Gastrocnemius medialis (tissue), 4 donors: ENCODE measurements around the gene MELTF. TPM values are rescaled to one million over a fixed set of nuclear protein-coding genes. Genes with fewer than 3 reads are reported as not detected.

Experiments
- ATAC-seq, 2 donors: fragments of 150-250 bp; one replicate each; pipeline ENCODE4 v1.9.1; 2016
- DNase-seq, 2 donors: peaks; one replicate each; pipeline ENCODE4 v3.0.0-alpha.2; 2019
- H3K27ac ChIP-seq, 4 donors: fragments of 200-600 bp; sonication (generic); 1 replicate in 1 of 4; 2 replicates in 3 of 4; pipeline ENCODE4 v1.5.1; 2016 to 2018; ENCODE audit warnings: mild to moderate bottlenecking in 2 of 4, moderate library complexity in 1 of 4
- H3K27me3 ChIP-seq, 3 donors: fragments of 200-600 bp; sonication (generic) in 2 of 3; 1 replicate in 1 of 3; 2 replicates in 2 of 3; pipeline versions ENCODE4 v1.5.1 to v1.6.0; 2016 to 2019; ENCODE audit warnings: mild to moderate bottlenecking in 1 of 3, moderate library complexity in 1 of 3
- H3K36me3 ChIP-seq, 2 donors: fragments of 200-600 bp; sonication (generic) in 1 of 2; one replicate each; pipeline ENCODE4 v1.5.1; 2017 to 2018
- H3K4me1 ChIP-seq, 2 donors: fragments of 200-600 bp; sonication (generic) in 1 of 2; one replicate each; pipeline ENCODE4 v1.5.1; 2016 to 2017; ENCODE audit warnings: mild to moderate bottlenecking in 2 of 2
- H3K4me3 ChIP-seq, 4 donors: fragments of 200-600 bp; sonication (generic) in 3 of 4; 1 replicate in 1 of 4; 2 replicates in 3 of 4; pipeline ENCODE4 v1.5.1; 2016 to 2019; ENCODE audit warnings: mild to moderate bottlenecking in 2 of 4
- H3K9me3 ChIP-seq, 3 donors: fragments of 200-600 bp; sonication (generic) in 2 of 3; 1 replicate in 1 of 3; 2 replicates in 2 of 3; pipeline ENCODE4 v1.5.1; 2016 to 2019
- POLR2A ChIP-seq, 2 donors: fragments of 450-650 bp; IDR thresholded peaks; one replicate each; pipeline ENCODE4 v1.6.1; 2017; ENCODE audit warnings: antibody characterized with exemption in 2 of 2, mild to moderate bottlenecking in 2 of 2, moderate library complexity in 2 of 2
- in situ Hi-C, 4 donors: fragments of 200-750 bp; cut with MboI; loops; one replicate each; pipeline versions ENCODE4 v1.15.0 to v1.8.0; 2017; ENCODE audit warnings: low sequenced_read_pairs in 4 of 4
- intact Hi-C: fragments of 100-400 bp; cut with DNase I; formaldehyde crosslinking; loops from one replicate; pipeline ENCODE4 v1.15.1; 2023; ENCODE audit warnings: low total_unique reads
- total RNA-seq, 4 donors: library from RNA; depleted of rRNA; stranded (reverse); fragments of >200 nt; gene quantifications; one replicate each; pipeline versions ENCODE4 v1.1.0 to v1.2.3, GENCODE V29; 2016
- TF ChIP-seq, protein P1 (sequence below), 5 experiments: fragments of 450-650 bp in 3 of 5; fragments of 200-600 bp in 2 of 5; sonication (generic) in 2 of 5; IDR thresholded peaks in 4 of 5; conservative IDR thresholded peaks in 1 of 5; 1 replicate in 4 of 5; 2 replicates in 1 of 5; pipeline ENCODE4 v1.5.1; 2016 to 2019; ENCODE audit warnings: antibody characterized with exemption in 5 of 5, mild to moderate bottlenecking in 3 of 5, moderate library complexity in 3 of 5

MELTF gene
- total RNA-seq, 4 donors from 2014 or later = 0.36 to 0.64 (median 0.42) TPM; not detected in 1

DNA sequence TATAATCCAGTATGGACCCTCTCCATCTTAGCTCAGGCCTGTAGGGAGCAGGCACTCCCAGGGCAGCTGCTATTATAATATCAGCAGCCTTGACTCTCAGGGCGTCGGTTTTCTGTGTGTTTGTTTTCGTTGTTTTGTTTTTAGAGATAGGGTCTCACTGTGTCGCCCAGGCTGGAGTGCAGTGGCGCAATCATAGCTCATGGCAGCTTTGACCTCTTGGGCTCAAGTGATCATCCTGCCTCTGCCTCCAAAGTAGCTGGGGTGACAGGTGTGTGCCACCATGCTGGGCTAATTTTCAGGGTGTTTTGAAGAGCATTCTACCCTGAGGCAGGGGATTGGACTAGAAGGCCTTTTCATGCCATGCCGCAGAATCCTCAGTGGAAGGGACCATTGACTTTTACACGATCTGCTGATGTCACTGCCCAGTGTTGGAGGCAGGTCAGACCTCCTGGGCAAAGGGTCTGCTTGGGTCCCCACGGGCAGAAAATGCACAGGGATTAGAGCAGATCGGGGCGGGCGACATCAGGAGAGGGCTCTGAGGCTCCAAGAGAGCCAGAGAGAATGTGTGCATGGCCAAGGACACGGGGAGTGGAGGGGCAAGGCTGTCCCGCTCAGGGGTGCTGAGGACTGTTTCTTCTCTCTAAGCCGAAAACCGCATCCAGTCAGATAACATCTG lies 7.8 kb downstream of the MELTF start:
- H3K27ac ChIP-seq = no peak overlapping the region
- peaks cover 0 to 3% (median 3%) of the 10 kb centered on the region in 3 donors for H3K27me3 ChIP-seq
- TF ChIP-seq, protein P1, sequence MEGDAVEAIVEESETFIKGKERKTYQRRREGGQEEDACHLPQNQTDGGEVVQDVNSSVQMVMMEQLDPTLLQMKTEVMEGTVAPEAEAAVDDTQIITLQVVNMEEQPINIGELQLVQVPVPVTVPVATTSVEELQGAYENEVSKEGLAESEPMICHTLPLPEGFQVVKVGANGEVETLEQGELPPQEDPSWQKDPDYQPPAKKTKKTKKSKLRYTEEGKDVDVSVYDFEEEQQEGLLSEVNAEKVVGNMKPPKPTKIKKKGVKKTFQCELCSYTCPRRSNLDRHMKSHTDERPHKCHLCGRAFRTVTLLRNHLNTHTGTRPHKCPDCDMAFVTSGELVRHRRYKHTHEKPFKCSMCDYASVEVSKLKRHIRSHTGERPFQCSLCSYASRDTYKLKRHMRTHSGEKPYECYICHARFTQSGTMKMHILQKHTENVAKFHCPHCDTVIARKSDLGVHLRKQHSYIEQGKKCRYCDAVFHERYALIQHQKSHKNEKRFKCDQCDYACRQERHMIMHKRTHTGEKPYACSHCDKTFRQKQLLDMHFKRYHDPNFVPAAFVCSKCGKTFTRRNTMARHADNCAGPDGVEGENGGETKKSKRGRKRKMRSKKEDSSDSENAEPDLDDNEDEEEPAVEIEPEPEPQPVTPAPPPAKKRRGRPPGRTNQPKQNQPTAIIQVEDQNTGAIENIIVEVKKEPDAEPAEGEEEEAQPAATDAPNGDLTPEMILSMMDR (IDR thresholded peaks at IDR 0.05 in 4 of 5, conservative IDR thresholded peaks at IDR 0.05 in 1 of 5) = no peak
- TF ChIP-seq POLR2A (IDR thresholded peaks at IDR 0.05) = no peak
- DNase-seq (no peak), ATAC-seq (no peak)
- intact Hi-C loops = no loop called here
- H3K4me1 ChIP-seq = no peaks in the 10 kb centered on the region
- H3K9me3 ChIP-seq = no peaks in the 10 kb centered on the region
- H3K4me3 ChIP-seq = no peak overlapping the region
- no peaks in the 10 kb centered on the region for H3K36me3 ChIP-seq
- in situ Hi-C loops = loop anchor here in 3 of 4 donors (25.0 kb wide), 2 partner anchors 165 to 490 kb away; no protein-coding TSS in a partner anchor

DNA sequence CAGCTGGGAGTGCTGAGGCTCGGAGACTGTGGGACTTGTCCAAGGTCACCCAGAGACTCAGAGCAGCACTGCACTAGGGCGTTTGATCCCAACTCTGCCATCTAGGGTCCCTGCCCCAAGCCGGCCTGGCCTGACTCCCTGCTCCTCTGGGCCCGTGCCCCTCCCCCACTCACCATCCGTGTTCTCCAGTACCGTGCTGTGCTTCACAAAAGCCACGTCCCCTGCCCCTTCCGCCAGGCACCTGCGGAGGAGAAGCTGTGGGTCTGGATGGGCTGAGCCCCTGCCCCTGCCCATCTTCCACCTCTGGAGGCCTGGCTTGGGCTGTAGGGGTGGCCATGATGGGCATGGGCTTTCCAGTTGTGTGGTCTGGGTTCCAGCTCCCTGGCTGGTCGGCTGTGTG lies 8.4 kb downstream of the MELTF start:
- DNase-seq (no peak), ATAC-seq (no peak)
- H3K4me3 ChIP-seq = no peak overlapping the region
- TF ChIP-seq POLR2A (IDR thresholded peaks at IDR 0.05) = no peak
- TF ChIP-seq, protein P1 (IDR thresholded peaks at IDR 0.05 in 4 of 5, conservative IDR thresholded peaks at IDR 0.05 in 1 of 5) = no peak
- H3K27me3 ChIP-seq = peaks cover 0 to 3% (median 3%) of the 10 kb centered on the region in 3 donors
- no peak overlapping the region for H3K27ac ChIP-seq
- intact Hi-C loops = no loop called here
- H3K9me3 ChIP-seq = no peaks in the 10 kb centered on the region
- in situ Hi-C loops = loop anchor here in 3 of 4 donors (25.0 kb wide), 2 partner anchors 166 to 491 kb away; no protein-coding TSS in a partner anchor
- no peaks in the 10 kb centered on the region for H3K4me1 ChIP-seq
- H3K36me3 ChIP-seq = no peaks in the 10 kb centered on the region

DNA sequence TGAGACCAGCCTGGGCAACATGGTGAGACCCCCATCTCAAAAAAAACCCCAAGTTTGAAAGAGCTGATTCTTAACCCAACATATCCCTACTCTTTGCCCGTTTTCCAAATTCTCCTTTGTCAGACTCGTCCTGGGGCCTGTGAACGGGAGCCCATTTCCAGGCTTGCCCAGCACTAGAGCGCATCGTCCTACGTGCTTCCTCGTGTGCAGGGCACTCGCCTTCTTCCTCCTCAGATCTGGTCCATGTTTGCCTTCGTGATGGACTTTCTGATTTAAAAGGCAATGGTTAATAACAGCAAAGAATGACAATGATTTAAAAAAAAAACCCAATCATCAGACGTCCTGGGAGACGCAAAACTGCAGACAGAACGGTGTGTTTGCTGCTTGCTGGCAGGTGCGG lies 10.1 kb downstream of the MELTF start:
- no peak for TF ChIP-seq POLR2A (IDR thresholded peaks at IDR 0.05)
- TF ChIP-seq, protein P1 (IDR thresholded peaks at IDR 0.05 in 4 of 5, conservative IDR thresholded peaks at IDR 0.05 in 1 of 5) = no peak
- Histone ChIP-seq H3K4me3 (no peak overlapping the region), H3K27me3 (peaks cover 0 to 3% (median 0%) of the 10 kb centered on the region in 3 donors), H3K4me1 (no peaks in the 10 kb centered on the region), H3K36me3 (no peaks in the 10 kb centered on the region), H3K9me3 (no peaks in the 10 kb centered on the region), H3K27ac (no peak overlapping the region)
- DNase-seq = no peak
- intact Hi-C loops = no loop called here
- ATAC-seq = no peak
- in situ Hi-C loops = loop anchor here in 3 of 4 donors (25.0 kb wide), 2 partner anchors 168 to 493 kb away; no protein-coding TSS in a partner anchor

DNA sequence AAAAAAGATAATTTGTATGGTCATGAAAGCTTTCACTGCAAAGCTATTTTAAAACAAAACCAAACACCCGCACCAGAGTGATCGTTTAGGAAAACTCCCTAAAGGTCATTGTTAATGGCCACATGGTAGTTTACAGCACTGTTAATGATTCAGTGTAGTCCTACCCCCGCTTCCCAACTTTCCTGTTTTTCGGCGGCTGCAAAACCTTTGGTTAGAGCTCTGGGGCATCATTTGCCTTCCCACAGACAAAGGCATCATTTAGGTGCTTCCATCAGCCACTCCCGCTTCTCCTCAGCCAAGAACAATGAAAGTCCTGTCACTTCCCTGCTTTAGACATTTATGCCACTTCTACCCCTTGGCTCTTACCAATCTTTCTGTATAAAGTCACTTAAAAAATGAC lies 10.6 kb downstream of the MELTF start:
- Histone ChIP-seq H3K4me1 (no peaks in the 10 kb centered on the region), H3K9me3 (no peaks in the 10 kb centered on the region), H3K36me3 (no peaks in the 10 kb centered on the region), H3K27ac (no peak overlapping the region), H3K27me3 (peaks cover 0 to under 1% (median 0%) of the 10 kb centered on the region in 3 donors), H3K4me3 (no peak overlapping the region)
- intact Hi-C loops = no loop called here
- in situ Hi-C loops = loop anchor here in 3 of 4 donors (25.0 kb wide), 2 partner anchors 168 to 493 kb away; no protein-coding TSS in a partner anchor
- ATAC-seq (no peak), DNase-seq (no peak)
- TF ChIP-seq, protein P1 (IDR thresholded peaks at IDR 0.05 in 4 of 5, conservative IDR thresholded peaks at IDR 0.05 in 1 of 5) = no peak
- TF ChIP-seq POLR2A (IDR thresholded peaks at IDR 0.05) = no peak
